Endodermal cell (in vitro differentiated cells): ENCODE data around the gene FANCE. TPM values are rescaled to one million over a fixed set of nuclear protein-coding genes. Genes with fewer than 3 reads are reported as not detected.

Experiments used
- DNase-seq: peaks from one replicate; pipeline ENCODE4 v3.0.0-alpha.2; 2017
- H3K27ac ChIP-seq: 2 replicates; pipeline ENCODE4 v1.5.1; 2013; ENCODE audit warnings: mild to moderate bottlenecking, low read depth, low read length, moderate library complexity
- H3K27me3 ChIP-seq: 2 replicates; pipeline ENCODE4 v1.6.1; 2013; ENCODE audit warnings: mild to moderate bottlenecking, low read length, moderate library complexity; ENCODE audit not compliant: insufficient read depth, control insufficient read depth, poor library complexity, severe bottlenecking
- H3K36me3 ChIP-seq: 2 replicates; pipeline ENCODE4 v1.7.0; 2013; ENCODE audit warnings: mild to moderate bottlenecking, low read length, moderate library complexity; ENCODE audit not compliant: control insufficient read depth, insufficient read depth
- H3K4me1 ChIP-seq: one replicate; pipeline ENCODE4 v1.7.0; 2013; ENCODE audit warnings: low read length; ENCODE audit not compliant: control insufficient read depth, insufficient read depth
- H3K4me3 ChIP-seq: 2 replicates; pipeline ENCODE4 v1.5.1; 2013; ENCODE audit warnings: mild to moderate bottlenecking, low read length, moderate library complexity
- H3K9ac ChIP-seq: 2 replicates; pipeline ENCODE4 v1.6.1; 2013; ENCODE audit warnings: mild to moderate bottlenecking, low read length, moderate library complexity; ENCODE audit not compliant: poor library complexity, severe bottlenecking; ENCODE audit errors: extremely low read depth
- H3K9me3 ChIP-seq: 2 replicates; pipeline ENCODE4 v1.6.1; 2013; ENCODE audit warnings: mild to moderate bottlenecking, low read length, moderate library complexity; ENCODE audit not compliant: control insufficient read depth
- H3K27ac Mint-ChIP-seq: 2 replicates; pipeline ENCODE4 v1.8.0; 2020; ENCODE audit warnings: mixed read lengths
- H3K27me3 Mint-ChIP-seq: 2 replicates; pipeline ENCODE4 v1.8.0; 2021; ENCODE audit warnings: mild to moderate bottlenecking, mixed read lengths; ENCODE audit not compliant: insufficient read depth
- H3K36me3 Mint-ChIP-seq: 2 replicates; pipeline ENCODE4 v1.8.0; 2020; ENCODE audit warnings: low read depth, mixed read lengths
- H3K4me1 Mint-ChIP-seq: 2 replicates; pipeline ENCODE4 v1.8.0; 2020; ENCODE audit warnings: mixed read lengths
- H3K4me3 Mint-ChIP-seq: 2 replicates; pipeline ENCODE4 v1.8.0; 2020; ENCODE audit warnings: mild to moderate bottlenecking, moderate library complexity, mixed read lengths
- H3K9me3 Mint-ChIP-seq: 2 replicates; pipeline ENCODE4 v1.8.0; 2020; ENCODE audit warnings: mild to moderate bottlenecking, mixed read lengths
- WGBS, 2 experiments: methylation state at CpG; one replicate each; pipeline versions ENCODE4 v1.1.5 to v1.1.7; 2013; ENCODE audit warnings: missing lambda C conversion rate in 2 of 2, mixed read lengths in 1 of 2; ENCODE audit not compliant: insufficient coverage in 1 of 2, insufficient read length in 1 of 2; 5-methylcytosine and 5-hydroxymethylcytosine counted together
- total RNA-seq, 2 donors: library from RNA; stranded (reverse); fragmentation: NEBNext Ultra II Directional in 1 of 2; extraction: Animal tissue kit (Norgen Biotek cat#: 25700) in 1 of 2; gene quantifications; 2 replicates in 1 of 2; 3 replicates in 1 of 2; pipeline ENCODE4 v1.2.1, GENCODE V29; 2021
- TF ChIP-seq, protein P1 (sequence below): fragments of 200-600 bp; sonication (generic); conservative IDR thresholded peaks from 2 replicates; pipeline ENCODE4 v1.5.0; 2021; ENCODE audit warnings: antibody characterized with exemption, mild to moderate bottlenecking

The FANCE gene
- total RNA-seq, 2 donors from 2014 or later, result 13.5 to 16.4 TPM

DNA sequence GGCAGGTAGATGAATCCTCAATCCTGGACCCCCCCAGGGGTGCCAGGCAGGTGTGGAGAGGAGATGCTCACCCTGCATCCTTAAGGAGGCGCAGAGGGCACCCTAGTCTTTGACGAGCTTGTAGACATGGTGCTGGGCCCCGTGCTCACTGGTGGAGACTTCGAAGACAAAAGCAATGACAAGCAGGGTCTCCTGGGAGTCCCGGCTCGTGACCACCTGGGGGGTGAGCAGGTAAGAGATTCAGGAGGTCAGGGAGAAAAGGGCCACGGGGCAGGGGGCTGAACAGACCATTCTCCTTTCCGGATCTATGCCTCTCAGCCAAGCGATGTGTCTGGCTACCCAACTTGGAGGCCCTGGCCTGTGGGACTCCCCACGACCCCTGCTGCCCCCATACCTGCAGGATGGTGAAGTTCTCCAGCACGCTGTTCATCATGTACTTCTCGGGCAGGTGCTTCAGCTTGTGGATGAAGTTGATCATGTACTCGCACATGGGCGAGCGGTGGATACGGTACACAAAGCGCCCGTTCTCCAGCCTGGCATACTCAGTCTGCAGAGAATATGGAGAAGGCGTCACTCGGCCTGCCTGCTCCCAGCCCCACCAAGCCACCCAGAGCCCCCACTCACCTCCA is 22.9 kb downstream of the FANCE start:
- H3K27ac Mint-ChIP-seq, result peak overlapping the region; percentile 58
- no peak overlapping the region for H3K9ac ChIP-seq
- peaks cover 11% of the 10 kb centered on the region for H3K4me1 Mint-ChIP-seq
- H3K27me3 ChIP-seq, result no peaks in the 10 kb centered on the region
- H3K27ac ChIP-seq, result no peak overlapping the region
- DNase-seq, result peak; percentile 66
- H3K4me1 ChIP-seq, result peaks cover 2% of the 10 kb centered on the region
- no peaks in the 10 kb centered on the region for H3K27me3 Mint-ChIP-seq
- H3K4me3 ChIP-seq, result no peak overlapping the region
- H3K36me3 Mint-ChIP-seq, result peaks cover 46% of the 10 kb centered on the region
- no peak overlapping the region for H3K4me3 Mint-ChIP-seq
- no peaks in the 10 kb centered on the region for H3K9me3 Mint-ChIP-seq
- TF ChIP-seq, protein P1, sequence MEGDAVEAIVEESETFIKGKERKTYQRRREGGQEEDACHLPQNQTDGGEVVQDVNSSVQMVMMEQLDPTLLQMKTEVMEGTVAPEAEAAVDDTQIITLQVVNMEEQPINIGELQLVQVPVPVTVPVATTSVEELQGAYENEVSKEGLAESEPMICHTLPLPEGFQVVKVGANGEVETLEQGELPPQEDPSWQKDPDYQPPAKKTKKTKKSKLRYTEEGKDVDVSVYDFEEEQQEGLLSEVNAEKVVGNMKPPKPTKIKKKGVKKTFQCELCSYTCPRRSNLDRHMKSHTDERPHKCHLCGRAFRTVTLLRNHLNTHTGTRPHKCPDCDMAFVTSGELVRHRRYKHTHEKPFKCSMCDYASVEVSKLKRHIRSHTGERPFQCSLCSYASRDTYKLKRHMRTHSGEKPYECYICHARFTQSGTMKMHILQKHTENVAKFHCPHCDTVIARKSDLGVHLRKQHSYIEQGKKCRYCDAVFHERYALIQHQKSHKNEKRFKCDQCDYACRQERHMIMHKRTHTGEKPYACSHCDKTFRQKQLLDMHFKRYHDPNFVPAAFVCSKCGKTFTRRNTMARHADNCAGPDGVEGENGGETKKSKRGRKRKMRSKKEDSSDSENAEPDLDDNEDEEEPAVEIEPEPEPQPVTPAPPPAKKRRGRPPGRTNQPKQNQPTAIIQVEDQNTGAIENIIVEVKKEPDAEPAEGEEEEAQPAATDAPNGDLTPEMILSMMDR, result no peak
- H3K36me3 ChIP-seq, result peaks cover 44% of the 10 kb centered on the region
- 95% methylated on average over 16 to 20 of the region's 20 CpGs for WGBS, 2 experiments
- H3K9me3 ChIP-seq, result no peaks in the 10 kb centered on the region

DNA sequence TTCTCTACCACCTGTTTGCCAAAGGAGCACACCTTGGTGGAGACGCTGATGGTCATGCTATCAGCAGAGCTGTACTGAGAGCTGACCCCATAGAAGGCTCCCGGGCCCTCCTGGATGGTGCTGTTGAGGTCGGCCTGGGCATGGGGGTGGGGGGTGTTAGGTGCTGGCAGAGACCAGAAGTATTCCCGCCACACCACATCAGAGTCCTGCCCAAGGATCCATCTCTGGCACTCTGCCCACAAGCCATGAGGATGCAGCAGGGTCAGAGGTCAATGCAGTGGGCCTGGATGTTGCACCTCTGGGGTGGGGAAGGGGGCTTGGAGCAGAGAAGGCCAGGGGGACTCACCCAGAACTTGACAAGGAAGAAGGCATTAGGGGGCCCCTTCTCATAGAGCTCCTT is 23.4 kb downstream of the FANCE start:
- peak; percentile 54 for DNase-seq
- H3K36me3 Mint-ChIP-seq, result peaks cover 45% of the 10 kb centered on the region
- no peaks in the 10 kb centered on the region for H3K4me1 ChIP-seq
- no peaks in the 10 kb centered on the region for H3K9me3 ChIP-seq
- H3K27me3 ChIP-seq, result no peaks in the 10 kb centered on the region
- peak overlapping the region; percentile 13 for H3K27ac Mint-ChIP-seq
- peaks cover 6% of the 10 kb centered on the region for H3K4me1 Mint-ChIP-seq
- TF ChIP-seq, protein P1, result no peak
- H3K36me3 ChIP-seq, result peaks cover 39% of the 10 kb centered on the region
- H3K4me3 Mint-ChIP-seq, result no peak overlapping the region
- WGBS, 2 experiments, result 92% methylated on average over 4 of the region's 4 CpGs; no CpG with 5 or more reads in 1 of the 2 experiments
- no peak overlapping the region for H3K9ac ChIP-seq
- no peak overlapping the region for H3K4me3 ChIP-seq
- no peaks in the 10 kb centered on the region for H3K9me3 Mint-ChIP-seq
- H3K27me3 Mint-ChIP-seq, result no peaks in the 10 kb centered on the region
- no peak overlapping the region for H3K27ac ChIP-seq

DNA sequence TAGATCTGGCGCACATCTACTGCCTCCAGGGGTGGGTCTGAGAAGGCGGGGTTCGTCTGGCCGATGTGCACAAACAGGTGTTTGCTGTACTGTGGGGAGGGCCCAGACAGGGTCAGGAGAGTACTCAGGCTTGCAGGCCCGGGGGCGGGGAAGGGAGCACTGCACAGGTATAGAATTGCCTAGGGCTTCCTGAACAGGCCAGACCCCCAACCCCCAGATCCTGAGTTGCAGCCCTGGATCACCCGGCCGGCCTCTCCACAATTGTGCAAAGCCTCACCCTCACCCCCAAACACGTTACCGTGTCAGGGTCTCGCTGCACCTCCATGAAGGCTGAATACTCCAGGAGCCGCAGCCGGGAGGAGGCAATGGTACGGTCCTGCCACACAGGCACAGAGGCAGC is 23.9 kb downstream of the FANCE start:
- WGBS, 2 experiments, result 92 to 98% methylated on average over 7 to 14 of the region's 14 CpGs
- Mint-ChIP-seq H3K9me3 (no peaks in the 10 kb centered on the region), H3K27ac (peak overlapping the region; percentile 13)

More for the DNA sequence above, 23.9 kb downstream of the FANCE start:
- Histone ChIP-seq H3K9me3 (no peaks in the 10 kb centered on the region), H3K27ac (no peak overlapping the region), H3K4me3 (no peak overlapping the region), H3K36me3 (peaks cover 34% of the 10 kb centered on the region), H3K4me1 (no peaks in the 10 kb centered on the region), H3K9ac (no peak overlapping the region), H3K27me3 (no peaks in the 10 kb centered on the region)
- peak; percentile 58 for DNase-seq
- TF ChIP-seq, protein P1, result no peak
- Mint-ChIP-seq H3K4me3 (no peak overlapping the region), H3K4me1 (peaks cover 2% of the 10 kb centered on the region), H3K36me3 (peaks cover 41% of the 10 kb centered on the region), H3K27me3 (no peaks in the 10 kb centered on the region)
